ENCODE measurements around the gene CFAP46. TPM values are rescaled to one million over a fixed set of nuclear protein-coding genes. Genes with fewer than 3 reads are reported as not detected.

Gene CFAP46
- total RNA-seq, 1 experiment from 2014 or later: 3.3 TPM

DNA sequence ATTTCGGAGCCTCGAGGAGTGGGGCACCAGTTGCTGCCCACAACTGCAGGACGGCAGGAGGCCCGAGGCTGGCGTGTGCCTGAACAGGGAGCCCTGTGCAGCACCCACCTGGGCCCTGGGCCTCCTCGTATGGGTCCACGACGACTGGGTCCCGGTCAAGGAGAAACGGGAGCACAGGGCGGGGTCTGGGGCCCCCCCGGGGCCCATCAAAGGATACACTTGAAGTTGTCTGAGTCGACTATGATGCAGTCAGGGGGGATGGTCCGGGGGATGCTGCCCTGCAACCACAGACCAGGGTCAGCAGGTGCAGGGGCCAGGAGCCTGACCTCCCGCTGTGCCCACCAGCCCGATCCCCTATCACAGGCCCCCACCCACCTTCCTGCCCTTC lies 127.9 kb downstream of the CFAP46 start (continued):
- no peak for TF ChIP-seq ZNF121 (CRISPR knock-in tag; IDR thresholded peaks at IDR 0.05)
- TF ChIP-seq ZNF219 (CRISPR knock-in tag; IDR thresholded peaks at IDR 0.05; ENCODE audit: borderline replicate concordance): no peak
- TF ChIP-seq ZNF396 (CRISPR knock-in tag; IDR thresholded peaks at IDR 0.05; ENCODE audit: borderline replicate concordance): no peak
- TF ChIP-seq GABPB1 (CRISPR knock-in tag; IDR thresholded peaks at IDR 0.05): no peak

DNA sequence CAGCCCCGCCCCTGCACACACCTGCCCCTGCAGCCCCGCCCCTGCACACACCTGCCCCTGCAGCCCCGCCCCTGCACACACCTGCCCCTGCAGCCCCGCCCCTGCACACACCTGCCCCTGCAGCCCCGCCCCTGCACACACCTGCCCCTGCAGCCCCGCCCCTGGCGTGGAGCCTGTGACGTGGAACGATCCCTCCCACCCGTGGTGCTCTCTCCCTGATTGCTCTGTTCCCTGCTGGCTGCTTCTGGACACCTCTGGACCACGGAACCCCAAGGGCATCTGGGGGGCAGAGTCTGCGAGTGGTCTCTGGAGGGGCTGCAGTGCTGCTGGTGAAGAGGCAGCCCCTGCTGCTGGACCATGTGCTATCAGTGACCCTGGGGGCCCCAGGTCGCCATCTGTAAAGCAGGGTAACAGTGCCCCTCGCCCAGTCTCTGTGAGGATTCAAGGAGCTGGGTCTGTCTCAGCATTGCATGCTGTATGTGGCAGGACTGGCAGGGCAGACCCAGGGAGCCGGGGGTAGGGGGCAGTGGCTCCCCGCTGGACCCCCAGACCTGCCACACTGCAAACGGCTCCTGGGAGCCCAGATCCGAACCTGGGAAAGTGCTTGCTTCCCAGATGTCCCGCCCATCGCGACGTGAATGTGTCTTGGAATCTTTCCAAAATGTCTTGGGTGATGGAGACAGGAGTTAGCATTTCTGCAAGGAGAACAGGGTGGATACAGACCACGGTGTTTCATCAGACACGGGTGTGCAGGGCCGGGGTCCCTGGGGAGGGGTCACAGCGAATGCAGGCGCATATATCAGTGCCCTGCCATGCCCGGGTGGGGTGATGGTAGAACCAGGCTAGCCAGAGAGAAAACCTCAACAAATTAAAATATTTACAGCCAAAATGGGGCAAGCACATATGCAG lies 128.6 kb downstream of the CFAP46 start:
- Mint-ChIP-seq H3K4me3 (no peak overlapping the region), H3K27ac (no peak overlapping the region), H3K36me3 (no peaks in the 10 kb centered on the region), H3K27me3 (ENCODE audit: low read depth) (no peaks in the 10 kb centered on the region), H3K4me1 (no peaks in the 10 kb centered on the region), H3K9me3 (peaks cover under 1% of the 10 kb centered on the region)
- ATAC-seq: no peak
- ChIA-PET POLR2A (no interaction called here), CTCF (no interaction called here)
- DNase-seq (ENCODE audit: low spot score): no peak
- TF ChIP-seq ZNF232 (CRISPR knock-in tag; IDR thresholded peaks at IDR 0.05) (no peak), IRF2 (CRISPR knock-in tag; IDR thresholded peaks at IDR 0.05; ENCODE audit: borderline replicate concordance, low read depth) (no peak)

DNA sequence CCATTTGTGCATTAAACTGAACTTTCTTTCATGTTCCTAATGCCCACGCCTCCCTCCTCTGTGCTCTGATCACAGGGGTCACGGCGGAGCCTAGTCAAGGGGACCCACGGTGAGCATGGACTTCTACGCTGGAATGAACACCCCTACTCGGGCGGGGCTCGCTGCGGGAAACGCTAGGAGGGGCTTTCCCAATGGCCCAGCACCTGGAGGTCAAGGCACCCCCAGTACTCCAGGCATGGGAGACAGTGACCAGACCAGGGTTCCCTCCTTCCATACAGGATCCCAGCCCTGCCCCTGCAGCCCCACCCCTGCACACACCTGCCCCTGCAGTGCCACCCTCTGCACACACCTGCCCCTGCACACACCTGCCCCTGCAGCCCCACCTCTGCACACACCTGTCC lies 129.4 kb downstream of the CFAP46 start:
- Mint-ChIP-seq H3K36me3 (no peaks in the 10 kb centered on the region), H3K4me3 (no peak overlapping the region), H3K4me1 (no peaks in the 10 kb centered on the region), H3K27me3 (ENCODE audit: low read depth) (no peaks in the 10 kb centered on the region), H3K27ac (no peak overlapping the region), H3K9me3 (no peaks in the 10 kb centered on the region)
- POLR2A ChIA-PET: no interaction called here
- TF ChIP-seq, protein P1, sequence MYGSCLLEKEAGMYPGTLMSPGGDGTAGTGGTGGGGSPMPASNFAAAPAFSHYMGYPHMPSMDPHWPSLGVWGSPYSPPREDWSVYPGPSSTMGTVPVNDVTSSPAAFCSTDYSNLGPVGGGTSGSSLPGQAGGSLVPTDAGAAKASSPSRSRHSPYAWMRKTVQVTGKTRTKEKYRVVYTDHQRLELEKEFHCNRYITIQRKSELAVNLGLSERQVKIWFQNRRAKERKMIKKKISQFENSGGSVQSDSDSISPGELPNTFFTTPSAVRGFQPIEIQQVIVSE (CRISPR knock-in tag; IDR thresholded peaks at IDR 0.05; ENCODE audit: borderline replicate concordance): no peak
- TF ChIP-seq NR2C2 (CRISPR knock-in tag; IDR thresholded peaks at IDR 0.05): no peak
- TF ChIP-seq, protein P2, sequence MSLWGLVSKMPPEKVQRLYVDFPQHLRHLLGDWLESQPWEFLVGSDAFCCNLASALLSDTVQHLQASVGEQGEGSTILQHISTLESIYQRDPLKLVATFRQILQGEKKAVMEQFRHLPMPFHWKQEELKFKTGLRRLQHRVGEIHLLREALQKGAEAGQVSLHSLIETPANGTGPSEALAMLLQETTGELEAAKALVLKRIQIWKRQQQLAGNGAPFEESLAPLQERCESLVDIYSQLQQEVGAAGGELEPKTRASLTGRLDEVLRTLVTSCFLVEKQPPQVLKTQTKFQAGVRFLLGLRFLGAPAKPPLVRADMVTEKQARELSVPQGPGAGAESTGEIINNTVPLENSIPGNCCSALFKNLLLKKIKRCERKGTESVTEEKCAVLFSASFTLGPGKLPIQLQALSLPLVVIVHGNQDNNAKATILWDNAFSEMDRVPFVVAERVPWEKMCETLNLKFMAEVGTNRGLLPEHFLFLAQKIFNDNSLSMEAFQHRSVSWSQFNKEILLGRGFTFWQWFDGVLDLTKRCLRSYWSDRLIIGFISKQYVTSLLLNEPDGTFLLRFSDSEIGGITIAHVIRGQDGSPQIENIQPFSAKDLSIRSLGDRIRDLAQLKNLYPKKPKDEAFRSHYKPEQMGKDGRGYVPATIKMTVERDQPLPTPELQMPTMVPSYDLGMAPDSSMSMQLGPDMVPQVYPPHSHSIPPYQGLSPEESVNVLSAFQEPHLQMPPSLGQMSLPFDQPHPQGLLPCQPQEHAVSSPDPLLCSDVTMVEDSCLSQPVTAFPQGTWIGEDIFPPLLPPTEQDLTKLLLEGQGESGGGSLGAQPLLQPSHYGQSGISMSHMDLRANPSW (CRISPR knock-in tag; conservative IDR thresholded peaks at IDR 0.05; ENCODE audit: low read depth): no peak
- no peak for TF ChIP-seq SP1 (CRISPR knock-in tag; conservative IDR thresholded peaks at IDR 0.05)
- no peak for TF ChIP-seq TCF7 (CRISPR knock-in tag; IDR thresholded peaks at IDR 0.05; ENCODE audit: low read depth)
- TF ChIP-seq NR3C1 (CRISPR knock-in tag; conservative IDR thresholded peaks at IDR 0.05; ENCODE audit: low read depth): no peak
- TF ChIP-seq, protein P3, sequence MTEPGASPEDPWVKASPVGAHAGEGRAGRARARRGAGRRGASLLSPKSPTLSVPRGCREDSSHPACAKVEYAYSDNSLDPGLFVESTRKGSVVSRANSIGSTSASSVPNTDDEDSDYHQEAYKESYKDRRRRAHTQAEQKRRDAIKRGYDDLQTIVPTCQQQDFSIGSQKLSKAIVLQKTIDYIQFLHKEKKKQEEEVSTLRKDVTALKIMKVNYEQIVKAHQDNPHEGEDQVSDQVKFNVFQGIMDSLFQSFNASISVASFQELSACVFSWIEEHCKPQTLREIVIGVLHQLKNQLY (CRISPR knock-in tag; IDR thresholded peaks at IDR 0.05): no peak
- no peak for ATAC-seq
- no peak for DNase-seq (ENCODE audit: low spot score)
- CTCF ChIA-PET: no interaction called here

DNA sequence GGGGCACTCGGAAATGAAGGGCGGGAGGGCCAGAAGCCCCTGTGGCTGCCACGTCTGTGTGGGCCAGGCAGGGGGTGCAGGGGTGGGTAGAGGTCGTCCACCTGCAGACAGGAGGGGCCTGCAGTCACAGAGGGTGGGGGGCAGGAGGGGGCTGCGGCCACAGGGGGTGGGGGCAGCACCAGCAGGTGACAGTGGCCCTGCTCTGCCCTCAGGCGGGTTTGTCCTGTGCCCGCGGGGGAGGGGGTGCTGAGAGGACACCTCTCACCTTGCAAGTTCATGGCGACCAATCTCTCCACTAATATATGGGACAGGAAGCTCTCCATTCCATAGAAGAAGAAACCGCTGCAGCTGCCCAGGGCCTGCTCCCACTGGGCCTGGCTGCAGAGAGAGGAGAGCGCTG lies 129.8 kb downstream of the CFAP46 start:
- H3K4me1 Mint-ChIP-seq: no peaks in the 10 kb centered on the region
- no peaks in the 10 kb centered on the region for H3K27me3 Mint-ChIP-seq (ENCODE audit: low read depth)
- DNase-seq (ENCODE audit: low spot score) (no peak), ATAC-seq (no peak)
- no peak overlapping the region for H3K4me3 Mint-ChIP-seq
- no peaks in the 10 kb centered on the region for H3K36me3 Mint-ChIP-seq
- CTCF ChIA-PET: no interaction called here
- POLR2A ChIA-PET: no interaction called here
- no peaks in the 10 kb centered on the region for H3K9me3 Mint-ChIP-seq
- H3K27ac Mint-ChIP-seq: no peak overlapping the region
- no peak for TF ChIP-seq IRF2 (CRISPR knock-in tag; IDR thresholded peaks at IDR 0.05; ENCODE audit: borderline replicate concordance, low read depth)
- TF ChIP-seq ZBTB21 (CRISPR knock-in tag; IDR thresholded peaks at IDR 0.05; ENCODE audit: borderline replicate concordance): no peak
- no peak for TF ChIP-seq JAZF1 (CRISPR knock-in tag; IDR thresholded peaks at IDR 0.05)
- TF ChIP-seq, protein P4, sequence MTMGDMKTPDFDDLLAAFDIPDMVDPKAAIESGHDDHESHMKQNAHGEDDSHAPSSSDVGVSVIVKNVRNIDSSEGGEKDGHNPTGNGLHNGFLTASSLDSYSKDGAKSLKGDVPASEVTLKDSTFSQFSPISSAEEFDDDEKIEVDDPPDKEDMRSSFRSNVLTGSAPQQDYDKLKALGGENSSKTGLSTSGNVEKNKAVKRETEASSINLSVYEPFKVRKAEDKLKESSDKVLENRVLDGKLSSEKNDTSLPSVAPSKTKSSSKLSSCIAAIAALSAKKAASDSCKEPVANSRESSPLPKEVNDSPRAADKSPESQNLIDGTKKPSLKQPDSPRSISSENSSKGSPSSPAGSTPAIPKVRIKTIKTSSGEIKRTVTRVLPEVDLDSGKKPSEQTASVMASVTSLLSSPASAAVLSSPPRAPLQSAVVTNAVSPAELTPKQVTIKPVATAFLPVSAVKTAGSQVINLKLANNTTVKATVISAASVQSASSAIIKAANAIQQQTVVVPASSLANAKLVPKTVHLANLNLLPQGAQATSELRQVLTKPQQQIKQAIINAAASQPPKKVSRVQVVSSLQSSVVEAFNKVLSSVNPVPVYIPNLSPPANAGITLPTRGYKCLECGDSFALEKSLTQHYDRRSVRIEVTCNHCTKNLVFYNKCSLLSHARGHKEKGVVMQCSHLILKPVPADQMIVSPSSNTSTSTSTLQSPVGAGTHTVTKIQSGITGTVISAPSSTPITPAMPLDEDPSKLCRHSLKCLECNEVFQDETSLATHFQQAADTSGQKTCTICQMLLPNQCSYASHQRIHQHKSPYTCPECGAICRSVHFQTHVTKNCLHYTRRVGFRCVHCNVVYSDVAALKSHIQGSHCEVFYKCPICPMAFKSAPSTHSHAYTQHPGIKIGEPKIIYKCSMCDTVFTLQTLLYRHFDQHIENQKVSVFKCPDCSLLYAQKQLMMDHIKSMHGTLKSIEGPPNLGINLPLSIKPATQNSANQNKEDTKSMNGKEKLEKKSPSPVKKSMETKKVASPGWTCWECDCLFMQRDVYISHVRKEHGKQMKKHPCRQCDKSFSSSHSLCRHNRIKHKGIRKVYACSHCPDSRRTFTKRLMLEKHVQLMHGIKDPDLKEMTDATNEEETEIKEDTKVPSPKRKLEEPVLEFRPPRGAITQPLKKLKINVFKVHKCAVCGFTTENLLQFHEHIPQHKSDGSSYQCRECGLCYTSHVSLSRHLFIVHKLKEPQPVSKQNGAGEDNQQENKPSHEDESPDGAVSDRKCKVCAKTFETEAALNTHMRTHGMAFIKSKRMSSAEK (CRISPR knock-in tag; IDR thresholded peaks at IDR 0.05; ENCODE audit: borderline replicate concordance): no peak
- TF ChIP-seq, protein P5, sequence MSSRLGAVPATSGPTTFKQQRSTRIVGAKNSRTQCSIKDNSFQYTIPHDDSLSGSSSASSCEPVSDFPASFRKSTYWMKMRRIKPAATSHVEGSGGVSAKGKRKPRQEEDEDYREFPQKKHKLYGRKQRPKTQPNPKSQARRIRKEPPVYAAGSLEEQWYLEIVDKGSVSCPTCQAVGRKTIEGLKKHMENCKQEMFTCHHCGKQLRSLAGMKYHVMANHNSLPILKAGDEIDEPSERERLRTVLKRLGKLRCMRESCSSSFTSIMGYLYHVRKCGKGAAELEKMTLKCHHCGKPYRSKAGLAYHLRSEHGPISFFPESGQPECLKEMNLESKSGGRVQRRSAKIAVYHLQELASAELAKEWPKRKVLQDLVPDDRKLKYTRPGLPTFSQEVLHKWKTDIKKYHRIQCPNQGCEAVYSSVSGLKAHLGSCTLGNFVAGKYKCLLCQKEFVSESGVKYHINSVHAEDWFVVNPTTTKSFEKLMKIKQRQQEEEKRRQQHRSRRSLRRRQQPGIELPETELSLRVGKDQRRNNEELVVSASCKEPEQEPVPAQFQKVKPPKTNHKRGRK (CRISPR knock-in tag; IDR thresholded peaks at IDR 0.05; ENCODE audit: borderline replicate concordance): no peak
- TF ChIP-seq TEAD4 (CRISPR knock-in tag; IDR thresholded peaks at IDR 0.05): no peak
- no peak for TF ChIP-seq TP53 (CRISPR knock-in tag; IDR thresholded peaks at IDR 0.05)
- no peak for TF ChIP-seq CBFB (CRISPR knock-in tag; IDR thresholded peaks at IDR 0.05; ENCODE audit: low read depth)
